ENCODE data around the gene ENHO. TPM values are rescaled to one million over a fixed set of nuclear protein-coding genes. Genes with fewer than 3 reads are reported as not detected.

The ENHO gene
- total and polyA plus RNA-seq, 2 experiments from 2014 or later = 13.8 to 19.7 TPM

DNA sequence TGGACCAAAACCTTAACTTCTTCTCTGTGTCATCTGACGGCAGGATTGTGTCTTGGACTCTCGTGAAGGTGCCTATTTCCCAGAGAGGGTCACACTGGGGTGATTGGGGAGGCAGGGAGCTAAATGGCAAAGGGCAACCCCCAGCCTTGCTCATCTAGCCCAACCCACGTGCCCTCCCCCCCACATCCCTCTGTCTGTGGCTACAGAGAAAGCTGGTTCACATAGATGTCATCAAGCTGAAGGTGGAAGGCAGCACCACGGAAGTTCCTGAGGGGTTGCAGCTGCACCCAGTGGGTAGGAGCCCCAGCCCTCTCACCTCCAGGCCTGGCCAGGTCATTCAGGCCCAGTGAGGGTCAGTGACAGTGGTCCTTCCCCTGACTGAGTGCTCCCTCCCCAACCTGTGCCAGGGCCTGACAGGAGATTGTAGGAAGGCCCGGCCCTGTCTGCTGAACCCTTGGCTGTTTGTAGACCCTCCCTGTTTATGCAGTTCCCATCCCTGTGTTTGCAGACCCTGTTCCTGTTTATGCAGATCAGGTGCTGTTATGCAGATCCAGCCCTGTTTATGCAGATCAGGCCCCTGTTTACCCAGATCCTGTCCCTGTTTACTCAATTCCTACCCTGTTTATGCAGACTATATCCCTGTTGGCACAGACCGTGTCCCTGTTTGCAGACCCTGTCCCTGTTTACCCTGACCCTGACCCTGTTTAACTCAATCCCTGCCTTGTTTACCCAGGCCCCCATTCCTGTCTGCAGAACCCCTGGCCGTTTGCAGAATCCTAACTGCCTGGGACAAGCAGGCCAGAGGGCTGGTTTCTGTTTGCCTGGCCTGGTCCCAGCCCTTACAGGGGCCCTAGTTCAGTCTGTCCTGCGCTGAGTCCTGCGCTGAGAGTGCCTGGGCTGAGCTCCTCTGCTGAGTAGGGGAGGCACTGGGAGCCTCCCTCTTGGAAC is 10.4 kb downstream of the ENHO start:
- no peaks in the 10 kb centered on the region for H3K36me3 ChIP-seq (ENCODE audit: insufficient read depth)
- DNase-seq (ENCODE audit: low spot score) = peak; percentile 46
- peak overlapping the region; percentile 72 for H3K4me2 ChIP-seq
- Mint-ChIP-seq H3K27ac (peak overlapping the region; percentile 77), H3K36me3 (ENCODE audit: low read depth) (no peaks in the 10 kb centered on the region), H3K4me1 (peaks cover 48% of the 10 kb centered on the region), H3K4me3 (peak overlapping the region; percentile 11; the same call in 2 of the 3 replicates), H3K27me3 (ENCODE audit: insufficient read depth, low read depth, poor library complexity) (peaks cover 2% of the 10 kb centered on the region), H3K9me3 (no peaks in the 10 kb centered on the region; the same call in 2 of the 3 replicates)
- no peaks in the 10 kb centered on the region for H3K27me3 ChIP-seq (ENCODE audit: insufficient read depth)
- H3K79me2 ChIP-seq (replicated peaks; ENCODE audit: insufficient read depth) = no peaks in the 10 kb centered on the region
- H2AFZ ChIP-seq = peak overlapping the region; percentile 56
- H3F3A ChIP-seq (replicated peaks; ENCODE audit: low read depth) = no peaks in the 10 kb centered on the region; the same call in 1 of the 2 replicates
- peak overlapping the region; percentile 43 for H3K27ac ChIP-seq (ENCODE audit: low read depth)
- peaks cover 4% of the 10 kb centered on the region; the same call in 1 of the 2 replicates for H3K9me2 ChIP-seq (ENCODE audit: insufficient read depth)
- peak; percentile 40 for TF ChIP-seq JUNB (IDR thresholded peaks at IDR 0.05; ENCODE audit: unreplicated experiment)
- TF ChIP-seq, protein P1, sequence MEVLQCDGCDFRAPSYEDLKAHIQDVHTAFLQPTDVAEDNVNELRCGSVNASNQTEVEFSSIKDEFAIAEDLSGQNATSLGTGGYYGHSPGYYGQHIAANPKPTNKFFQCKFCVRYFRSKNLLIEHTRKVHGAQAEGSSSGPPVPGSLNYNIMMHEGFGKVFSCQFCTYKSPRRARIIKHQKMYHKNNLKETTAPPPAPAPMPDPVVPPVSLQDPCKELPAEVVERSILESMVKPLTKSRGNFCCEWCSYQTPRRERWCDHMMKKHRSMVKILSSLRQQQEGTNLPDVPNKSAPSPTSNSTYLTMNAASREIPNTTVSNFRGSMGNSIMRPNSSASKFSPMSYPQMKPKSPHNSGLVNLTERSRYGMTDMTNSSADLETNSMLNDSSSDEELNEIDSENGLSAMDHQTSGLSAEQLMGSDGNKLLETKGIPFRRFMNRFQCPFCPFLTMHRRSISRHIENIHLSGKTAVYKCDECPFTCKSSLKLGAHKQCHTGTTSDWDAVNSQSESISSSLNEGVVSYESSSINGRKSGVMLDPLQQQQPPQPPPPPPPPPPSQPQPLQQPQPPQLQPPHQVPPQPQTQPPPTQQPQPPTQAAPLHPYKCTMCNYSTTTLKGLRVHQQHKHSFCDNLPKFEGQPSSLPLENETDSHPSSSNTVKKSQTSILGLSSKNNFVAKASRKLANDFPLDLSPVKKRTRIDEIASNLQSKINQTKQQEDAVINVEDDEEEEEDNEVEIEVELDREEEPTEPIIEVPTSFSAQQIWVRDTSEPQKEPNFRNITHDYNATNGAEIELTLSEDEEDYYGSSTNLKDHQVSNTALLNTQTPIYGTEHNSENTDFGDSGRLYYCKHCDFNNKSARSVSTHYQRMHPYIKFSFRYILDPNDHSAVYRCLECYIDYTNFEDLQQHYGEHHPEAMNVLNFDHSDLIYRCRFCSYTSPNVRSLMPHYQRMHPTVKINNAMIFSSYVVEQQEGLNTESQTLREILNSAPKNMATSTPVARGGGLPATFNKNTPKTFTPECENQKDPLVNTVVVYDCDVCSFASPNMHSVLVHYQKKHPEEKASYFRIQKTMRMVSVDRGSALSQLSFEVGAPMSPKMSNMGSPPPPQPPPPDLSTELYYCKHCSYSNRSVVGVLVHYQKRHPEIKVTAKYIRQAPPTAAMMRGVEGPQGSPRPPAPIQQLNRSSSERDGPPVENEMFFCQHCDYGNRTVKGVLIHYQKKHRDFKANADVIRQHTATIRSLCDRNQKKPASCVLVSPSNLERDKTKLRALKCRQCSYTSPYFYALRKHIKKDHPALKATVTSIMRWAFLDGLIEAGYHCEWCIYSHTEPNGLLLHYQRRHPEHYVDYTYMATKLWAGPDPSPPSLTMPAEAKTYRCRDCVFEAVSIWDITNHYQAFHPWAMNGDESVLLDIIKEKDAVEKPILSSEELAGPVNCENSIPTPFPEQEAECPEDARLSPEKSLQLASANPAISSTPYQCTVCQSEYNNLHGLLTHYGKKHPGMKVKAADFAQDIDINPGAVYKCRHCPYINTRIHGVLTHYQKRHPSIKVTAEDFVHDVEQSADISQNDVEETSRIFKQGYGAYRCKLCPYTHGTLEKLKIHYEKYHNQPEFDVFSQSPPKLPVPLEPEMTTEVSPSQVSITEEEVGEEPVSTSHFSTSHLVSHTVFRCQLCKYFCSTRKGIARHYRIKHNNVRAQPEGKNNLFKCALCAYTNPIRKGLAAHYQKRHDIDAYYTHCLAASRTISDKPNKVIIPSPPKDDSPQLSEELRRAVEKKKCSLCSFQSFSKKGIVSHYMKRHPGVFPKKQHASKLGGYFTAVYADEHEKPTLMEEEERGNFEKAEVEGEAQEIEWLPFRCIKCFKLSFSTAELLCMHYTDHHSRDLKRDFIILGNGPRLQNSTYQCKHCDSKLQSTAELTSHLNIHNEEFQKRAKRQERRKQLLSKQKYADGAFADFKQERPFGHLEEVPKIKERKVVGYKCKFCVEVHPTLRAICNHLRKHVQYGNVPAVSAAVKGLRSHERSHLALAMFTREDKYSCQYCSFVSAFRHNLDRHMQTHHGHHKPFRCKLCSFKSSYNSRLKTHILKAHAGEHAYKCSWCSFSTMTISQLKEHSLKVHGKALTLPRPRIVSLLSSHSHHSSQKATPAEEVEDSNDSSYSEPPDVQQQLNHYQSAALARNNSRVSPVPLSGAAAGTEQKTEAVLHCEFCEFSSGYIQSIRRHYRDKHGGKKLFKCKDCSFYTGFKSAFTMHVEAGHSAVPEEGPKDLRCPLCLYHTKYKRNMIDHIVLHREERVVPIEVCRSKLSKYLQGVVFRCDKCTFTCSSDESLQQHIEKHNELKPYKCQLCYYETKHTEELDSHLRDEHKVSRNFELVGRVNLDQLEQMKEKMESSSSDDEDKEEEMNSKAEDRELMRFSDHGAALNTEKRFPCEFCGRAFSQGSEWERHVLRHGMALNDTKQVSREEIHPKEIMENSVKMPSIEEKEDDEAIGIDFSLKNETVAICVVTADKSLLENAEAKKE (CRISPR knock-in tag; IDR thresholded peaks at IDR 0.05) = no peak
- H3K4me1 ChIP-seq (ENCODE audit: insufficient read depth) = peaks cover 38% of the 10 kb centered on the region
- no peaks in the 10 kb centered on the region for H4K20me1 ChIP-seq (replicated peaks; ENCODE audit: insufficient read depth)
- peak; percentile 76 for ATAC-seq
- peak overlapping the region; percentile 39; the same call in 1 of the 2 replicates for H3K4me3 ChIP-seq

Data from GM23338 (cell line).